HEK293 (cell line): ENCODE data around the gene MAML2.

Experiments
- CTCF ChIA-PET: fragments of 350-600 bp; formaldehyde crosslinking; extraction: SDS; loops from one replicate; lab custom pipeline; 2021; ENCODE audit warnings: antibody characterized with exemption; lab: Yijun Ruan, JAX
- POLR2A ChIA-PET: fragments of 300-600 bp; formaldehyde crosslinking; extraction: SDS; loops from one replicate; lab custom pipeline; 2020; ENCODE audit warnings: antibody characterized with exemption, inconsistent platforms; lab: Yijun Ruan, JAX
- H3K27ac ChIP-seq: fragments of 200-500 bp; sonication (Bioruptor generic); 2 replicates; pipeline ENCODE4 v1.5.1; 2014; ENCODE audit warnings: low read depth, low read length, control low read depth, inconsistent platforms; ENCODE audit errors: extremely low read depth
- H3K36me3 ChIP-seq, 2 experiments: fragments of 200-500 bp in 1 of 2; sonication (Bioruptor generic) in 1 of 2; 1 replicate in 1 of 2; 2 replicates in 1 of 2; pipeline ENCODE4 v1.5.1; 2014 to 2017; ENCODE audit warnings: inconsistent platforms in 2 of 2, low read length in 2 of 2; ENCODE audit not compliant: control insufficient read depth in 2 of 2, insufficient read depth in 1 of 2
- H3K4me1 ChIP-seq: fragments of 200-500 bp; sonication (Bioruptor generic); 2 replicates; pipeline ENCODE4 v1.5.1; 2014; ENCODE audit warnings: mild to moderate bottlenecking, low read length, inconsistent platforms; ENCODE audit not compliant: control insufficient read depth, insufficient read depth
- H3K4me3 ChIP-seq: 2 replicates; pipeline ENCODE4 v1.5.1; 2011; ENCODE audit warnings: low read depth, mild to moderate bottlenecking, control low read depth, low read length, moderate library complexity
- H3K9me3 ChIP-seq: fragments of 200-500 bp; sonication (Bioruptor generic); 2 replicates; pipeline ENCODE4 v1.5.1; 2014; ENCODE audit warnings: low read depth, low read length, inconsistent platforms; ENCODE audit not compliant: control insufficient read depth, insufficient read depth
- FEZF1 ChIP-seq: fragments of 450-650 bp; formaldehyde crosslinking; IDR thresholded peaks from 2 replicates; pipeline ENCODE4 v1.5.1; 2016; ENCODE audit warnings: missing biosample characterization, missing genetic modification characterization
- GFI1B ChIP-seq: fragments of 450-650 bp; formaldehyde crosslinking; IDR thresholded peaks from 2 replicates; pipeline ENCODE4 v1.5.1; 2016; ENCODE audit warnings: missing biosample characterization, missing genetic modification characterization
- HOXD13 ChIP-seq: sonication (generic); formaldehyde crosslinking; IDR thresholded peaks from 2 replicates; pipeline ENCODE4 v1.8.0; 2022; ENCODE audit warnings: missing genetic modification reagents, borderline replicate concordance
- KLF16 ChIP-seq: fragments of 450-650 bp; formaldehyde crosslinking; IDR thresholded peaks from 2 replicates; pipeline ENCODE4 v1.5.1; 2017; ENCODE audit warnings: missing biosample characterization, missing genetic modification characterization
- MYNN ChIP-seq: fragments of 450-650 bp; formaldehyde crosslinking; IDR thresholded peaks from 2 replicates; pipeline ENCODE4 v1.5.1; 2016; ENCODE audit warnings: missing biosample characterization, missing genetic modification characterization, borderline replicate concordance
- SP2 ChIP-seq: fragments of 450-650 bp; formaldehyde crosslinking; IDR thresholded peaks from 2 replicates; pipeline ENCODE4 v1.5.1; 2016; ENCODE audit warnings: missing biosample characterization, missing genetic modification characterization
- ZBTB20 ChIP-seq: fragments of 450-650 bp; formaldehyde crosslinking; IDR thresholded peaks from 2 replicates; pipeline ENCODE4 v1.5.1; 2016; ENCODE audit warnings: missing biosample characterization, missing genetic modification characterization
- ZBTB48 ChIP-seq: fragments of 450-650 bp; formaldehyde crosslinking; IDR thresholded peaks from 2 replicates; pipeline ENCODE4 v1.5.1; 2016; ENCODE audit warnings: missing biosample characterization, missing genetic modification characterization
- ZBTB8A ChIP-seq: fragments of 450-650 bp; formaldehyde crosslinking; IDR thresholded peaks from 2 replicates; pipeline ENCODE4 v1.5.1; 2016; ENCODE audit warnings: missing biosample characterization, missing genetic modification characterization
- ZFP37 ChIP-seq: fragments of 450-650 bp; formaldehyde crosslinking; IDR thresholded peaks from 2 replicates; pipeline ENCODE4 v1.5.1; 2016; ENCODE audit warnings: missing biosample characterization, missing genetic modification characterization
- ZNF10 ChIP-seq: fragments of 450-650 bp; formaldehyde crosslinking; IDR thresholded peaks from 2 replicates; pipeline ENCODE4 v1.5.1; 2017; ENCODE audit warnings: missing biosample characterization, missing genetic modification characterization
- ZNF132 ChIP-seq: fragments of 450-650 bp; formaldehyde crosslinking; IDR thresholded peaks from 2 replicates; pipeline ENCODE4 v1.5.1; 2017; ENCODE audit warnings: missing biosample characterization, missing genetic modification characterization, borderline replicate concordance
- ZNF133 ChIP-seq: fragments of 450-650 bp; formaldehyde crosslinking; IDR thresholded peaks from 2 replicates; pipeline ENCODE4 v1.5.1; 2016; ENCODE audit warnings: missing biosample characterization, missing genetic modification characterization
- ZNF16 ChIP-seq: fragments of 450-650 bp; formaldehyde crosslinking; IDR thresholded peaks from 2 replicates; pipeline ENCODE4 v1.5.1; 2016; ENCODE audit warnings: low read depth, missing biosample characterization, missing genetic modification characterization
- ZNF214 ChIP-seq: fragments of 450-650 bp; formaldehyde crosslinking; IDR thresholded peaks from 2 replicates; pipeline ENCODE4 v1.5.1; 2017; ENCODE audit warnings: missing biosample characterization, mild to moderate bottlenecking, missing genetic modification characterization, borderline replicate concordance
- ZNF324 ChIP-seq: fragments of 450-650 bp; formaldehyde crosslinking; IDR thresholded peaks from 2 replicates; pipeline ENCODE4 v1.5.1; 2016; ENCODE audit warnings: missing biosample characterization, missing genetic modification characterization
- ZNF394 ChIP-seq: fragments of 450-650 bp; formaldehyde crosslinking; IDR thresholded peaks from 2 replicates; pipeline ENCODE4 v1.5.1; 2016; ENCODE audit warnings: missing biosample characterization, missing genetic modification characterization, mild to moderate bottlenecking, moderate library complexity, borderline replicate concordance
- ZNF433 ChIP-seq: fragments of 450-650 bp; formaldehyde crosslinking; IDR thresholded peaks from 2 replicates; pipeline ENCODE4 v1.5.1; 2016; ENCODE audit warnings: missing biosample characterization, missing genetic modification characterization, low read depth
- ZNF514 ChIP-seq: fragments of 450-650 bp; formaldehyde crosslinking; IDR thresholded peaks from 2 replicates; pipeline ENCODE4 v1.5.1; 2016; ENCODE audit warnings: missing biosample characterization, missing genetic modification characterization
- ZNF555 ChIP-seq: fragments of 450-650 bp; formaldehyde crosslinking; conservative IDR thresholded peaks from 2 replicates; pipeline ENCODE4 v1.5.1; 2017; ENCODE audit warnings: missing biosample characterization, mild to moderate bottlenecking, missing genetic modification characterization, inconsistent platforms
- ZNF560 ChIP-seq: fragments of 450-650 bp; formaldehyde crosslinking; IDR thresholded peaks from 2 replicates; pipeline ENCODE4 v1.5.1; 2017; ENCODE audit warnings: missing biosample characterization, missing genetic modification characterization, borderline replicate concordance
- ZNF629 ChIP-seq: fragments of 450-650 bp; formaldehyde crosslinking; IDR thresholded peaks from 2 replicates; pipeline ENCODE4 v1.5.1; 2017; ENCODE audit warnings: missing biosample characterization, missing genetic modification characterization
- ZNF658 ChIP-seq: fragments of 450-650 bp; formaldehyde crosslinking; IDR thresholded peaks from 2 replicates; pipeline ENCODE4; 2016; ENCODE audit warnings: missing biosample characterization, missing genetic modification characterization
- ZNF830 ChIP-seq: fragments of 450-650 bp; IDR thresholded peaks from 2 replicates; pipeline ENCODE4 v1.5.0; 2018; ENCODE audit warnings: missing biosample characterization, missing genetic modification characterization, low read depth, mild to moderate bottlenecking, moderate library complexity
- ZSCAN16 ChIP-seq: fragments of 450-650 bp; formaldehyde crosslinking; IDR thresholded peaks from 2 replicates; pipeline ENCODE4 v1.5.1; 2016; ENCODE audit warnings: missing biosample characterization, missing genetic modification characterization
- ZXDB ChIP-seq: fragments of 450-650 bp; formaldehyde crosslinking; IDR thresholded peaks from 2 replicates; pipeline ENCODE4 v1.5.1; 2016; ENCODE audit warnings: missing biosample characterization, missing genetic modification characterization
- TF ChIP-seq, protein P1 (sequence below): fragments of 450-650 bp; formaldehyde crosslinking; IDR thresholded peaks from 2 replicates; pipeline ENCODE4 v1.5.1; 2016; ENCODE audit warnings: missing biosample characterization, missing genetic modification characterization, low read depth
- TF ChIP-seq, protein P2 (sequence below): fragments of 450-650 bp; formaldehyde crosslinking; IDR thresholded peaks from 2 replicates; pipeline ENCODE4 v1.5.1; 2017; ENCODE audit warnings: missing biosample characterization, missing genetic modification characterization
- TF ChIP-seq, protein P3 (sequence below): fragments of 450-650 bp; formaldehyde crosslinking; IDR thresholded peaks from 2 replicates; pipeline ENCODE4 v1.5.1; 2017; ENCODE audit warnings: missing biosample characterization, missing genetic modification characterization
- TF ChIP-seq, protein P4 (sequence below): fragments of 450-650 bp; formaldehyde crosslinking; IDR thresholded peaks from 2 replicates; pipeline ENCODE4 v1.5.0; 2017; ENCODE audit warnings: missing biosample characterization, missing genetic modification characterization, borderline replicate concordance

Gene MAML2

DNA sequence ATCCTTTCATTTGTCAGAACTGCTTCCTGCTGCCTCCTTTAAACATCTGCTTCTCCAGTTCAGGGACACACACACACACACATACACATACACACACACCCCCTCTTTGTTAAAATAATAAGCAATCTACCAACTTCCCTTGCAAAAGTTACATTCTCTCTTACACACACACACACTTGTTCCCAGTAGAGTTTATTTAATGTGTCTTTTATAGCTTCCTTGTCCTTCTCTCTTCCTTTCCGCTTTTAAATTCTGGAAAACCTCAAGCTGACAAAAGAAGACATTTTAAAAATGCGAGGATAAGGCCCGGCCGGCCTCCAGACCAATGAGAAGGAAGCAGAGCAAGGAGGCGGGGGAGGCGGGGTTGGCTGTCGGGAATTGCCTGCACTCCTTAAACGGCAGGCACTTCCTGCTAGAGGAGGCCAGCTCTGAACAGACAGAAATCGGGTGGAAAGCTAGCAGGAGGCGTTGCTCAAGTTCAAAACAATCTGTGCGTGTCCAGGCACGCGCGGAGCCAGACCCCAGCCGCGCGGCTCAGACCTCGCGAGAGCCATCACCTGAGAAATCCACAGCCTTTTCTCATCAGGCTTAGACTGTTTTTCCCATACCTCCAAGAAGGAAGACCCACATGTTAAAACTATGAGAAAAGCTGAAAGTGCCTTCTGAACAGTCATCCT is 99.9 kb downstream of the MAML2 start (continued):
- TF ChIP-seq, protein P1, sequence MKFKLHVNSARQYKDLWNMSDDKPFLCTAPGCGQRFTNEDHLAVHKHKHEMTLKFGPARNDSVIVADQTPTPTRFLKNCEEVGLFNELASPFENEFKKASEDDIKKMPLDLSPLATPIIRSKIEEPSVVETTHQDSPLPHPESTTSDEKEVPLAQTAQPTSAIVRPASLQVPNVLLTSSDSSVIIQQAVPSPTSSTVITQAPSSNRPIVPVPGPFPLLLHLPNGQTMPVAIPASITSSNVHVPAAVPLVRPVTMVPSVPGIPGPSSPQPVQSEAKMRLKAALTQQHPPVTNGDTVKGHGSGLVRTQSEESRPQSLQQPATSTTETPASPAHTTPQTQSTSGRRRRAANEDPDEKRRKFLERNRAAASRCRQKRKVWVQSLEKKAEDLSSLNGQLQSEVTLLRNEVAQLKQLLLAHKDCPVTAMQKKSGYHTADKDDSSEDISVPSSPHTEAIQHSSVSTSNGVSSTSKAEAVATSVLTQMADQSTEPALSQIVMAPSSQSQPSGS (tag by site-specific recombination), result no peak
- no peak for TF ChIP-seq ZNF433
- TF ChIP-seq ZNF324 (tag by site-specific recombination), result no peak
- no peak for TF ChIP-seq ZNF555 (tag by site-specific recombination)
- peak; percentile 27; the same call in 1 of the 2 replicates for TF ChIP-seq ZNF629 (tag by site-specific recombination)
- peak; percentile 54; the same call in 1 of the 2 replicates for TF ChIP-seq ZNF394 (tag by site-specific recombination)
- no peak for TF ChIP-seq ZNF132 (tag by site-specific recombination)
- TF ChIP-seq ZBTB20 (tag by site-specific recombination), result no peak
- TF ChIP-seq, protein P2, sequence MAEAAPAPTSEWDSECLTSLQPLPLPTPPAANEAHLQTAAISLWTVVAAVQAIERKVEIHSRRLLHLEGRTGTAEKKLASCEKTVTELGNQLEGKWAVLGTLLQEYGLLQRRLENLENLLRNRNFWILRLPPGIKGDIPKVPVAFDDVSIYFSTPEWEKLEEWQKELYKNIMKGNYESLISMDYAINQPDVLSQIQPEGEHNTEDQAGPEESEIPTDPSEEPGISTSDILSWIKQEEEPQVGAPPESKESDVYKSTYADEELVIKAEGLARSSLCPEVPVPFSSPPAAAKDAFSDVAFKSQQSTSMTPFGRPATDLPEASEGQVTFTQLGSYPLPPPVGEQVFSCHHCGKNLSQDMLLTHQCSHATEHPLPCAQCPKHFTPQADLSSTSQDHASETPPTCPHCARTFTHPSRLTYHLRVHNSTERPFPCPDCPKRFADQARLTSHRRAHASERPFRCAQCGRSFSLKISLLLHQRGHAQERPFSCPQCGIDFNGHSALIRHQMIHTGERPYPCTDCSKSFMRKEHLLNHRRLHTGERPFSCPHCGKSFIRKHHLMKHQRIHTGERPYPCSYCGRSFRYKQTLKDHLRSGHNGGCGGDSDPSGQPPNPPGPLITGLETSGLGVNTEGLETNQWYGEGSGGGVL (tag by site-specific recombination), result peak; percentile 60; the same call in 1 of the 2 replicates
- TF ChIP-seq ZSCAN16 (tag by site-specific recombination), result no peak
- TF ChIP-seq, protein P3, sequence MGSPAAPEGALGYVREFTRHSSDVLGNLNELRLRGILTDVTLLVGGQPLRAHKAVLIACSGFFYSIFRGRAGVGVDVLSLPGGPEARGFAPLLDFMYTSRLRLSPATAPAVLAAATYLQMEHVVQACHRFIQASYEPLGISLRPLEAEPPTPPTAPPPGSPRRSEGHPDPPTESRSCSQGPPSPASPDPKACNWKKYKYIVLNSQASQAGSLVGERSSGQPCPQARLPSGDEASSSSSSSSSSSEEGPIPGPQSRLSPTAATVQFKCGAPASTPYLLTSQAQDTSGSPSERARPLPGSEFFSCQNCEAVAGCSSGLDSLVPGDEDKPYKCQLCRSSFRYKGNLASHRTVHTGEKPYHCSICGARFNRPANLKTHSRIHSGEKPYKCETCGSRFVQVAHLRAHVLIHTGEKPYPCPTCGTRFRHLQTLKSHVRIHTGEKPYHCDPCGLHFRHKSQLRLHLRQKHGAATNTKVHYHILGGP (tag by site-specific recombination), result no peak
- no peak for TF ChIP-seq HOXD13 (CRISPR knock-in tag)
- TF ChIP-seq ZXDB, result peak; percentile 45; the same call in 1 of the 2 replicates
- TF ChIP-seq ZNF214, result no peak
- TF ChIP-seq SP2 (tag by site-specific recombination), result peak; percentile 84
- TF ChIP-seq, protein P4, sequence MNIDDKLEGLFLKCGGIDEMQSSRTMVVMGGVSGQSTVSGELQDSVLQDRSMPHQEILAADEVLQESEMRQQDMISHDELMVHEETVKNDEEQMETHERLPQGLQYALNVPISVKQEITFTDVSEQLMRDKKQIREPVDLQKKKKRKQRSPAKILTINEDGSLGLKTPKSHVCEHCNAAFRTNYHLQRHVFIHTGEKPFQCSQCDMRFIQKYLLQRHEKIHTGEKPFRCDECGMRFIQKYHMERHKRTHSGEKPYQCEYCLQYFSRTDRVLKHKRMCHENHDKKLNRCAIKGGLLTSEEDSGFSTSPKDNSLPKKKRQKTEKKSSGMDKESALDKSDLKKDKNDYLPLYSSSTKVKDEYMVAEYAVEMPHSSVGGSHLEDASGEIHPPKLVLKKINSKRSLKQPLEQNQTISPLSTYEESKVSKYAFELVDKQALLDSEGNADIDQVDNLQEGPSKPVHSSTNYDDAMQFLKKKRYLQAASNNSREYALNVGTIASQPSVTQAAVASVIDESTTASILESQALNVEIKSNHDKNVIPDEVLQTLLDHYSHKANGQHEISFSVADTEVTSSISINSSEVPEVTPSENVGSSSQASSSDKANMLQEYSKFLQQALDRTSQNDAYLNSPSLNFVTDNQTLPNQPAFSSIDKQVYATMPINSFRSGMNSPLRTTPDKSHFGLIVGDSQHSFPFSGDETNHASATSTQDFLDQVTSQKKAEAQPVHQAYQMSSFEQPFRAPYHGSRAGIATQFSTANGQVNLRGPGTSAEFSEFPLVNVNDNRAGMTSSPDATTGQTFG (tag by site-specific recombination), result no peak

DNA sequence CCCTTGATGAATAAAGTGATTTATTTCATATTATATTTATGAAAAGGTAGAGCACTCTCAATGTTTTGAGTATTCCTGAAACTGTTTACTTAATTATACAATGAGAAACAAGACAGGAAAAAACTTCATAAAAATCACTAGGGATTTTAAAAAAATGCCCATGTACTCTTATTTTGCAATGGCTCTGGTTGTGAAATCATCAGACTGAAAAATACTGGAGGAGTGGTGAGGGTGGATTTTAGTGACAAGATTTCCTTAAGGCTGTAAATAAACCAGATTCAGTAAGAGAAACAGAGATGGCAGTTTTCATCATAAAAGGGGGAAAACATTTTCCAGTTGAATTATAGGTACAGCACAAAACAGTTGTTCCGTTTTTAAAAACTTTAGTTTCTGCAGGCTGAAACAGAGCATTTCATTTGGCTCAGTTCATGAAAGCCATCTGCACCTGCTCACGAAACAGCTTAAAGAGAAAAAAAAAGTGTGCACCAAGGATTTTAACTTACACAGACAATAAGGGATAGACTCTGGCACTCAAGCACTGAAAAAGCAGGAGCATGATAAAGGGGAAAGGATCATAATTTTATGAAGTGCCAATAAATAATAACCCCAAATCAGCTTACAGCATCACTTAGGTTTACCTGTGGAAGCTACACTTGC is 100.7 kb downstream of the MAML2 start:
- Histone ChIP-seq H3K36me3 (no peaks in the 10 kb centered on the region), H3K4me3 (no peak overlapping the region), H3K4me1 (peaks cover 13% of the 10 kb centered on the region), H3K9me3 (no peaks in the 10 kb centered on the region), H3K27ac (peak overlapping the region; percentile 79)
- CTCF ChIA-PET, result interaction anchor here (0.6 to 2.7 kb wide), 4 partner anchors 19 to 261 kb away, joined by 3 to 14 read pairs (median 4); partner anchors contain the start of gene MAML2
- POLR2A ChIA-PET, result interaction anchor here (1.2 to 3.4 kb wide), 2 partner anchors 101 to 147 kb away, joined by 8 to 23 read pairs; partner anchors contain the start of genes CCDC82, JRKL and MAML2
- TF ChIP-seq ZNF324 (tag by site-specific recombination) (no peak), FEZF1 (tag by site-specific recombination) (no peak), ZNF560 (tag by site-specific recombination) (no peak), ZSCAN16 (tag by site-specific recombination) (no peak), ZBTB48 (tag by site-specific recombination) (no peak), ZFP37 (tag by site-specific recombination) (no peak), ZBTB8A (tag by site-specific recombination) (no peak), ZNF16 (tag by site-specific recombination) (no peak), ZNF10 (tag by site-specific recombination) (no peak), KLF16 (tag by site-specific recombination) (no peak), ZNF658 (tag by site-specific recombination) (no peak), ZNF514 (tag by site-specific recombination) (no peak), GFI1B (tag by site-specific recombination) (no peak), ZNF830 (no peak), MYNN (no peak), ZNF133 (no peak)
